ENCODE measurements around the gene CREB3.

The CREB3 gene

GRCh38 chr9:35766997-35767396 lies 34.5 kb downstream of the CREB3 start:
- Histone ChIP-seq H3K36me3 (ENCODE audit: insufficient read depth) (no peaks in the 10 kb centered on the region), H3K79me2 (ENCODE audit: insufficient read depth, low read depth) (peaks cover 13% of the 10 kb centered on the region; the same call in 1 of the 2 replicates), H3K4me2 (no peak overlapping the region), H3K27ac (no peak overlapping the region), H2AFZ (ENCODE audit: low read depth) (no peak overlapping the region), H3K27me3 (ENCODE audit: insufficient read depth, low read depth) (no peaks in the 10 kb centered on the region), H4K20me1 (ENCODE audit: insufficient read depth) (no peaks in the 10 kb centered on the region), H3K4me1 (ENCODE audit: low read depth, poor library complexity, severe bottlenecking) (no peaks in the 10 kb centered on the region), H3K4me3 (IDR thresholded peaks at IDR 0.05; ENCODE audit: insufficient read depth, low read depth, low read length) (no peak overlapping the region), H3K9ac (no peak overlapping the region)
- no peak for TF ChIP-seq CTCF (conservative IDR thresholded peaks at IDR 0.05; ENCODE audit: low read depth, low read length)

GRCh38 chr9:35767458-35767857 lies 35.0 kb downstream of the CREB3 start:
- Histone ChIP-seq H3K27me3 (ENCODE audit: insufficient read depth, low read depth) (no peaks in the 10 kb centered on the region), H3K9ac (no peak overlapping the region), H3K4me3 (IDR thresholded peaks at IDR 0.05; ENCODE audit: insufficient read depth, low read depth, low read length) (no peak overlapping the region), H4K20me1 (ENCODE audit: insufficient read depth) (no peaks in the 10 kb centered on the region), H2AFZ (ENCODE audit: low read depth) (no peak overlapping the region), H3K4me1 (ENCODE audit: low read depth, poor library complexity, severe bottlenecking) (no peaks in the 10 kb centered on the region), H3K79me2 (ENCODE audit: insufficient read depth, low read depth) (peaks cover 8% of the 10 kb centered on the region; the same call in 1 of the 2 replicates), H3K36me3 (ENCODE audit: insufficient read depth) (no peaks in the 10 kb centered on the region), H3K27ac (no peak overlapping the region), H3K4me2 (no peak overlapping the region)
- no peak for TF ChIP-seq CTCF (conservative IDR thresholded peaks at IDR 0.05; ENCODE audit: low read depth, low read length)

GRCh38 chr9:35769763-35770162 lies 37.3 kb downstream of the CREB3 start:
- H3K79me2 ChIP-seq (ENCODE audit: insufficient read depth, low read depth), result 0 out of 2 replicates have a peak, but pooled peaks cover 7% of the 10 kb centered on the region
- no peaks in the 10 kb centered on the region for H3K36me3 ChIP-seq (ENCODE audit: insufficient read depth)
- no peak overlapping the region for H3K27ac ChIP-seq
- no peak for TF ChIP-seq CTCF (conservative IDR thresholded peaks at IDR 0.05; ENCODE audit: low read depth, low read length)
- no peaks in the 10 kb centered on the region for H4K20me1 ChIP-seq (ENCODE audit: insufficient read depth)
- no peak overlapping the region for H3K4me3 ChIP-seq (IDR thresholded peaks at IDR 0.05; ENCODE audit: insufficient read depth, low read depth, low read length)
- no peak overlapping the region for H3K9ac ChIP-seq
- H3K27me3 ChIP-seq (ENCODE audit: insufficient read depth, low read depth), result no peaks in the 10 kb centered on the region
- no peak overlapping the region for H3K4me2 ChIP-seq
- H2AFZ ChIP-seq (ENCODE audit: low read depth), result no peak overlapping the region
- no peaks in the 10 kb centered on the region for H3K4me1 ChIP-seq (ENCODE audit: low read depth, poor library complexity, severe bottlenecking)

GRCh38 chr9:35771075-35771433 lies 38.6 kb downstream of the CREB3 start:
- H3K79me2 ChIP-seq (ENCODE audit: insufficient read depth, low read depth), result 0 out of 2 replicates have a peak, but pooled peaks cover 7% of the 10 kb centered on the region
- no peak overlapping the region for H2AFZ ChIP-seq (ENCODE audit: low read depth)
- H3K36me3 ChIP-seq (ENCODE audit: insufficient read depth), result no peaks in the 10 kb centered on the region
- no peaks in the 10 kb centered on the region for H3K27me3 ChIP-seq (ENCODE audit: insufficient read depth, low read depth)
- TF ChIP-seq CTCF (conservative IDR thresholded peaks at IDR 0.05; ENCODE audit: low read depth, low read length), result no peak
- no peak overlapping the region for H3K4me3 ChIP-seq (IDR thresholded peaks at IDR 0.05; ENCODE audit: insufficient read depth, low read depth, low read length)
- no peak overlapping the region for H3K4me2 ChIP-seq
- no peaks in the 10 kb centered on the region for H4K20me1 ChIP-seq (ENCODE audit: insufficient read depth)
- H3K4me1 ChIP-seq (ENCODE audit: low read depth, poor library complexity, severe bottlenecking), result peaks cover 7% of the 10 kb centered on the region
- no peak overlapping the region for H3K9ac ChIP-seq
- no peak overlapping the region for H3K27ac ChIP-seq
